K562 (cell line): ENCODE measurements around the gene TTC16. TPM values are rescaled to one million over a fixed set of nuclear protein-coding genes. Genes with fewer than 3 reads are reported as not detected.

Source experiments
- ATAC-seq: fragments of 200-7000 bp; cut with Tn5 transposase; 3 replicates; pipeline ENCODE4 v1.9.1; 2020; ENCODE audit warnings: moderate library complexity
- BruUV-seq: library from RNA; stranded (reverse); fragments of 400-500 nt; replicated peaks from 2 replicates; lab custom pipeline; 2021; lab: Mats Ljungman, UMichigan
- CTCF ChIA-PET: fragments of 300-600 bp; formaldehyde crosslinking; extraction: SDS; loops from one replicate; lab custom pipeline; 2021; ENCODE audit warnings: low intra/inter-chr PET ratio; lab: Yijun Ruan, JAX
- POLR2A ChIA-PET: fragments of 300-600, 350-650 bp; sonication (Branson Sonifier 250); formaldehyde crosslinking; extraction: SDS; loops from one replicate; lab custom pipeline; 2021; ENCODE audit warnings: antibody characterized with exemption, inconsistent platforms; lab: Yijun Ruan, JAX
- DNase-seq, 4 experiments: peaks; one replicate each; pipeline versions ENCODE4 v3.0.0 to v3.0.0-alpha.2; 2011 to 2018; ENCODE audit warnings: low spot score in 3 of 4, mixed read lengths in 3 of 4; ENCODE audit errors: extremely low read depth in 1 of 4
- FAIRE-seq: peaks from 2 replicates; lab custom pipeline; 2011; peaks lifted over from hg19 to GRCh38; lab: Jason Lieb, UNC
- H2AFZ ChIP-seq: 2 replicates; pipeline ENCODE4 v1.6.0; 2011; ENCODE audit warnings: low read depth, low read length, control low read depth, inconsistent platforms
- H3K27ac ChIP-seq: fragments of 200-600 bp; 3 replicates; pipeline ENCODE4 v1.8.0; 2011; ENCODE audit warnings: low read depth, mild to moderate bottlenecking, control low read depth, inconsistent platforms, low read length, moderate library complexity, mixed read lengths; ENCODE audit errors: extremely low read depth
- H3K27me3 ChIP-seq, 2 experiments: fragments of 300-600 bp in 1 of 2; 2 replicates in 1 of 2; 3 replicates in 1 of 2; pipeline versions ENCODE4 v1.6.0 to v1.8.0; 2011; ENCODE audit warnings: inconsistent platforms in 2 of 2, low read length in 2 of 2, mild to moderate bottlenecking in 1 of 2, mixed read lengths in 1 of 2, moderate library complexity in 1 of 2; ENCODE audit not compliant: control insufficient read depth in 2 of 2, insufficient read depth in 2 of 2
- H3K36me3 ChIP-seq: fragments of 300-600 bp; 3 replicates; pipeline ENCODE4 v1.8.0; 2011; ENCODE audit warnings: mild to moderate bottlenecking, low read length, inconsistent platforms; ENCODE audit not compliant: control insufficient read depth, insufficient read depth
- H3K4me1 ChIP-seq, 2 experiments: fragments of 200-600 bp in 1 of 2; replicated peaks in 1 of 2; 2 replicates in 1 of 2; 3 replicates in 1 of 2; pipeline versions ENCODE4 v1.5.1 to v1.8.0; 2011; ENCODE audit warnings: inconsistent platforms in 2 of 2, low read length in 2 of 2, mild to moderate bottlenecking in 1 of 2, mixed read lengths in 1 of 2, moderate library complexity in 1 of 2; ENCODE audit not compliant: control insufficient read depth in 2 of 2, insufficient read depth in 2 of 2
- H3K4me2 ChIP-seq: 2 replicates; pipeline ENCODE4 v1.6.1; 2011; ENCODE audit warnings: low read length, control low read depth, inconsistent platforms, mixed read lengths; ENCODE audit not compliant: insufficient read depth
- H3K4me3 ChIP-seq: fragments of 200-600 bp; sonication (generic), shearing (Covaris generic); 2 replicates; pipeline ENCODE4 v1.5.1; 2016; ENCODE audit warnings: control low read depth, inconsistent platforms
- H3K79me2 ChIP-seq: fragments of 200-600 bp; 3 replicates; pipeline ENCODE4 v1.8.0; 2011; ENCODE audit warnings: low read length, inconsistent platforms; ENCODE audit not compliant: control insufficient read depth, insufficient read depth
- H3K9ac ChIP-seq, 2 experiments: 2 replicates each; pipeline versions ENCODE4 v1.6.0 to v1.6.1; 2011; ENCODE audit warnings: low read depth in 2 of 2, low read length in 2 of 2, control low read depth in 1 of 2, inconsistent platforms in 1 of 2, mild to moderate bottlenecking in 1 of 2, mixed read lengths in 1 of 2; ENCODE audit not compliant: insufficient read depth in 1 of 2
- H3K9me1 ChIP-seq: one replicate; pipeline ENCODE4 v1.6.0; 2011; ENCODE audit warnings: inconsistent platforms, mild to moderate bottlenecking, low read length, moderate library complexity; ENCODE audit not compliant: control insufficient read depth, insufficient read depth
- H3K9me3 ChIP-seq: replicated peaks from 2 replicates; pipeline ENCODE4 v1.5.1; 2011; ENCODE audit warnings: low read depth, low read length, inconsistent platforms; ENCODE audit not compliant: control insufficient read depth, insufficient read depth
- H4K20me1 ChIP-seq: replicated peaks from 2 replicates; pipeline ENCODE4 v1.6.1; 2011; ENCODE audit warnings: low read length, inconsistent platforms, mixed read lengths; ENCODE audit not compliant: control insufficient read depth, insufficient read depth
- ATF4 ChIP-seq: fragments of 450-650 bp; formaldehyde crosslinking; IDR thresholded peaks from 2 replicates; pipeline ENCODE4 v1.4.0; 2022; ENCODE audit warnings: mild to moderate bottlenecking, moderate library complexity
- BHLHE40 ChIP-seq: IDR thresholded peaks from 2 replicates; pipeline ENCODE4 v1.6.1; 2011; ENCODE audit warnings: low read length, improper control_type of control experiment
- CTCF ChIP-seq, 3 experiments: IDR thresholded peaks in 2 of 3; conservative IDR thresholded peaks in 1 of 3; 2 replicates each; pipeline ENCODE4 v1.5.1; 2011 to 2012; ENCODE audit warnings: low read length in 3 of 3, mild to moderate bottlenecking in 3 of 3, control low read depth in 2 of 3, improper control_type of control experiment in 1 of 3, inconsistent platforms in 1 of 3, low read depth in 1 of 3, mixed read lengths in 1 of 3, moderate library complexity in 1 of 3; ENCODE audit not compliant: insufficient read depth in 2 of 3
- CXXC5 ChIP-seq: fragments of 250-450 bp; sonication (Bioruptor Pico); IDR thresholded peaks from 2 replicates; pipeline ENCODE4 v1.8.0; 2022; ENCODE audit warnings: inconsistent platforms, mild to moderate bottlenecking, moderate library complexity
- EHMT2 ChIP-seq: fragments of 450-650 bp; IDR thresholded peaks from 2 replicates; pipeline ENCODE4 v1.6.1; 2018; ENCODE audit warnings: antibody characterized with exemption
- FOXM1 ChIP-seq, 2 experiments: fragments of 450-650 bp in 1 of 2; sonication (generic) in 1 of 2; formaldehyde crosslinking in 1 of 2; IDR thresholded peaks; 2 replicates each; pipeline versions ENCODE4 v1.6.1 to v1.9.0; 2017 to 2022; ENCODE audit warnings: low read depth in 2 of 2, mild to moderate bottlenecking in 2 of 2, missing genetic modification reagents in 1 of 2, moderate library complexity in 1 of 2
- MAX ChIP-seq: sonication (generic); formaldehyde crosslinking; IDR thresholded peaks from 2 replicates; pipeline ENCODE4 v1.9.0; 2022; ENCODE audit warnings: mild to moderate bottlenecking, missing genetic modification reagents
- MECOM ChIP-seq: fragments of 250-450 bp; sonication (Bioruptor Pico); IDR thresholded peaks from 2 replicates; pipeline ENCODE4 v1.8.0; 2022; ENCODE audit warnings: inconsistent platforms
- NEUROD1 ChIP-seq: fragments of 150-350 bp; IDR thresholded peaks from 2 replicates; pipeline ENCODE4 v1.6.1; 2014; ENCODE audit warnings: borderline replicate concordance, low read length, low read depth; ENCODE audit not compliant: partially characterized antibody
- SMC3 ChIP-seq: conservative IDR thresholded peaks from 2 replicates; pipeline ENCODE4 v1.6.1; 2011; ENCODE audit warnings: low read depth, low read length, improper control_type of control experiment; ENCODE audit not compliant: insufficient read depth
- TAF1 ChIP-seq: IDR thresholded peaks from 2 replicates; pipeline ENCODE4 v1.6.1; 2011; ENCODE audit warnings: mild to moderate bottlenecking, low read length, moderate library complexity; ENCODE audit not compliant: insufficient read depth, control insufficient read depth, severe bottlenecking; ENCODE audit errors: extremely low read depth
- TEAD1 ChIP-seq, 2 experiments: fragments of 450-650 bp in 1 of 2; sonication (generic) in 1 of 2; formaldehyde crosslinking; IDR thresholded peaks; 2 replicates each; pipeline versions ENCODE4 v1.4.0 to v1.8.0; 2020 to 2022; ENCODE audit warnings: mild to moderate bottlenecking in 2 of 2, missing genetic modification reagents in 1 of 2
- USF1 ChIP-seq: sonication (generic); formaldehyde crosslinking; IDR thresholded peaks from 2 replicates; pipeline ENCODE4 v1.9.0; 2022; ENCODE audit warnings: mild to moderate bottlenecking, missing genetic modification reagents
- ZNF274 ChIP-seq: IDR thresholded peaks from 2 replicates; pipeline ENCODE4 v1.6.1; 2011; ENCODE audit warnings: low read depth, mild to moderate bottlenecking, low read length, moderate library complexity, borderline replicate concordance
- WGBS: fragments of 100-300 bp; shearing (Covaris generic); methylation state at CpG from one replicate; pipeline ENCODE4 v1.1.6; 2016; ENCODE audit warnings: low coverage, mixed read lengths; ENCODE audit not compliant: insufficient coverage; ENCODE audit errors: missing lambda C conversion rate; 5-methylcytosine and 5-hydroxymethylcytosine counted together
- in situ Hi-C: fragments of 300-500 bp; cut with MboI; formaldehyde crosslinking; loops from 4 replicates; pipeline ENCODE4 v1.15.0; 2018; ENCODE audit warnings: inconsistent platforms, mixed read lengths
- intact Hi-C: fragments of 100-400 bp; cut with micrococcal nuclease; formaldehyde crosslinking; loops from 2 replicates; pipeline ENCODE4 v1.14.2; 2022
- polyA plus RNA-seq, 8 experiments: library from polyadenylated mRNA; depleted of rRNA in 4 of 8; stranded (reverse) in 5 of 8; unstranded in 3 of 8; fragments of >200 nt; fragmentation: Nextera tagmentation in 2 of 8; fragmentation: Illumina TruSeq in 1 of 8; extraction: Ambion mirVana in 2 of 8; extraction: Trizol in 1 of 8; gene quantifications; 2 replicates each; pipeline versions ENCODE4 v1.2.1 to v1.2.3, GENCODE V29; 2011 to 2014; ENCODE audit warnings: inconsistent platforms in 1 of 8, missing spikeins in 1 of 8
- total RNA-seq, 7 experiments: library from RNA; depleted of rRNA in 6 of 7; stranded (reverse); fragments of >200 nt in 6 of 7; fragmentation: Illumina TruSeq in 2 of 7; extraction: Trizol in 2 of 7; gene quantifications; 2 replicates each; pipeline versions ENCODE4 v1.2.1 to v1.2.3, GENCODE V29; 2011 to 2021; ENCODE audit warnings: low replicate concordance in 1 of 7
- TF ChIP-seq, protein P1 (sequence below): sonication (generic); formaldehyde crosslinking; IDR thresholded peaks from 2 replicates; pipeline ENCODE4 v1.8.1; 2023; ENCODE audit warnings: mild to moderate bottlenecking, missing genetic modification reagents

The TTC16 gene
- total and polyA plus RNA-seq, 9 of the 15 experiments (the other 6 are each of a cell fraction or from before 2014, with no cell fraction given) = 0.11 TPM; not detected in 8

DNA sequence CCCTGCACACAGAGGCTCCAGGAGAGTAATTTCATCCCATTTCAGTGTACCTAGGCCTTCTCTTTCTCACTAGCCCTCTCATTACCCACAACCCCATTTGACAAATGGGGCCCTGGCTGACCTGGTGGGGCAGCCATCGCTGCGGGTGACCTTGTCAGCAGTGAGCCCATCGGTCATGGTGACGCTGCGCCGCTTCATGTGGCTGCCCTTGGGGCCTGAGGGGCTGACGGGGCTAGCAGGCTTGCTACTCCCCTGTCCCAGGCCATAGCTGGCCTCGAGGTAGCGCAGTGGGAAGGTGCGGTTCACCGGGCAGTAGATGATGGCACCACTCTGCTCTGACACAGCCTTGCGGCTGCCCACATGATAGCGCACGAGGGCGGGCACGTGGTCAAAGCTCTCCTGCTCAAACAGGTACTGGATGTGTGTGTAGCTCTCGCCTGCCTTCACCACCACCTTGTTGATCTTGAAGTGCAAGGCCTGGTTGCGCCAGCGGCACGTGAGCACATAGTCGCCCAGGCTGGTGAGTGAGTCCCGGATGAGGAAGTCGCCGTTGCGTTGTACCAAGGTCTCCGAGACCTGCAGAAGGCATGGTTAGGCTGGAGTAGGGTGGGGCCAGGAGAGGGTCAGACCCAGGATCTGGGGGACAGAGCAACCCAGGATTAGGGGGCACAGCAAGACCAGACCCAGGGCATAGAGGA is 33.4 kb downstream of the TTC16 start:
- Histone ChIP-seq H4K20me1 (peaks cover 23% of the 10 kb centered on the region), H3K27ac (no peak overlapping the region), H3K27me3 (peaks cover 9 to 54% of the 10 kb centered on the region in 2 experiments; a peak in 3 of 5 replicates), H3K9ac (peak overlapping the region in 1 of 2 experiments; percentile 43; a peak in 2 of 4 replicates), H2AFZ (no peak overlapping the region), H3K4me3 (no peak overlapping the region), H3K9me3 (no peaks in the 10 kb centered on the region), H3K9me1 (no peaks in the 10 kb centered on the region), H3K79me2 (no peaks in the 10 kb centered on the region), H3K36me3 (no peaks in the 10 kb centered on the region), H3K4me2 (no peak overlapping the region), H3K4me1 (peaks cover 0 to 24% of the 10 kb centered on the region in 2 experiments; a peak in 2 of 5 replicates)
- intact Hi-C loops (no loop called here), in situ Hi-C loops (no loop called here)
- ChIA-PET CTCF (no interaction called here), POLR2A (no interaction called here)
- ATAC-seq (no peak), DNase-seq (no peak), FAIRE-seq (no peak)
- WGBS = 9% methylated on average over 25 of the region's 26 CpGs
- TF ChIP-seq TEAD1 (CRISPR knock-in tag; IDR thresholded peaks at IDR 0.05) (no peak), SMC3 (no peak), MECOM (no peak), CTCF (IDR thresholded peaks at IDR 0.05 in 2 of 3, conservative IDR thresholded peaks at IDR 0.05 in 1 of 3; ENCODE audit: insufficient read depth in 2 of 3, low read depth in 1 of 3, low read length in 3 of 3) (no peak), MAX (CRISPR knock-in tag) (peak; percentile 31; the same call in 1 of the 2 replicates), ATF4 (no peak), EHMT2 (no peak), NEUROD1 (no peak), CXXC5 (no peak), FOXM1 (IDR thresholded peaks at IDR 0.05; ENCODE audit: low read depth) (no peak), FOXM1 (CRISPR knock-in tag; IDR thresholded peaks at IDR 0.05; ENCODE audit: low read depth) (no peak), ZNF274 (no peak), USF1 (peak; percentile 48; the same call in 1 of the 2 replicates), BHLHE40 (peak; percentile 71), TAF1 (no peak)
- TF ChIP-seq, protein P1, sequence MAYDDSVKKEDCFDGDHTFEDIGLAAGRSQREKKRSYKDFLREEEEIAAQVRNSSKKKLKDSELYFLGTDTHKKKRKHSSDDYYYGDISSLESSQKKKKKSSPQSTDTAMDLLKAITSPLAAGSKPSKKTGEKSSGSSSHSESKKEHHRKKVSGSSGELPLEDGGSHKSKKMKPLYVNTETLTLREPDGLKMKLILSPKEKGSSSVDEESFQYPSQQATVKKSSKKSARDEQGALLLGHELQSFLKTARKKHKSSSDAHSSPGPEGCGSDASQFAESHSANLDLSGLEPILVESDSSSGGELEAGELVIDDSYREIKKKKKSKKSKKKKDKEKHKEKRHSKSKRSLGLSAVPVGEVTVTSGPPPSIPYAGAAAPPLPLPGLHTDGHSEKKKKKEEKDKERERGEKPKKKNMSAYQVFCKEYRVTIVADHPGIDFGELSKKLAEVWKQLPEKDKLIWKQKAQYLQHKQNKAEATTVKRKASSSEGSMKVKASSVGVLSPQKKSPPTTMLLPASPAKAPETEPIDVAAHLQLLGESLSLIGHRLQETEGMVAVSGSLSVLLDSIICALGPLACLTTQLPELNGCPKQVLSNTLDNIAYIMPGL (CRISPR knock-in tag) = no peak
- BruUV-seq = no TSS peak
